DLD1 (cell line): Measurements from ENCODE around the gene MRPL22.
"Not testable (repeated sequence)": the region's sequence is repeated elsewhere in the genome, so short reads cannot be mapped to it uniquely, and the experiment has no call there.

ENCODE experiments used
- in situ Hi-C: cut with HindIII; loops from 2 replicates; pipeline ENCODE4 v1.10.0; 2017; ENCODE audit warnings: low sequenced_read_pairs

Gene MRPL22

DNA sequence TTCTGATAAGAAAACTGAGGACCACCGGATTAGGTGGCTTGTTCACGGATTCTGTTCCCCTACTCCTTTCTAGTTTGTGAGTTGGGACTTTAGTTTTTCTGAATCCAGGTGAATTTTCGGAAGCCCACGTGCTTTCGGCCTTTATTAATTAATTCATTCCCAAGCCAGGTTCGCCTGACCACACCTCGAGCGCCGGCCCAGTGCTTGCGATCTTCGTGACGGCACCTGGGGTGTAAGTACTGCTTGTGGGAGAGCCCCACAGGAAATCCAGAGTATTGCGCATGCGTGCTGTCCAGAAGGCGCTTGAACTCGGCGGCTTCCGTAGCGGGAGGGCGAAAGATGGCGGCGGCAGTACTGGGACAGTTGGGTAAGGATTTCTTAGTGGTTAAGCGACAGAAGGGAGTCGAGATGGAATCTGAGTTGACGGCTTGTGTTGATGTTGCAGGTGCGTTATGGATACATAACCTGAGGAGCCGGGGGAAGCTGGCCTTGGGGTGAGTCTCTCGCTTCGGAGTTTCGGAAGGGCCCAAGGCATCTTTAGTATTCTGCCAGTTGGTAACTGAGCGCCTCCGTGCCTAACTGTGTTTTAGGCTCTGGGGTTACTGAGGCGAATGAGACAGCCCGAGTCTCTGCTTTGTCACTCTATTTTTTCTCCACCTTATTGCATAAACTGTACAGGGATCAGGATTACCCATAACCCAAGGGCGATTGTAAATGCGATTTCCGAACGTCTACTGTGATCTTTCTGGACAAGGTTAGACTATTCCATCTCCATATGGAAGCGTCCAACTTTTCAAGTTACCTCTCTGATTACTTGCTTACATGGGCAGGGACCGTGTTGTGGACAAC, at the start of gene MRPL22:
TSS of gene MRPL22 (plus strand) at position 302 of the 849 bp plus-strand sequence. CDS start at position 340, 38 bp downstream.
- in situ Hi-C loops, result no loop called here

DNA sequence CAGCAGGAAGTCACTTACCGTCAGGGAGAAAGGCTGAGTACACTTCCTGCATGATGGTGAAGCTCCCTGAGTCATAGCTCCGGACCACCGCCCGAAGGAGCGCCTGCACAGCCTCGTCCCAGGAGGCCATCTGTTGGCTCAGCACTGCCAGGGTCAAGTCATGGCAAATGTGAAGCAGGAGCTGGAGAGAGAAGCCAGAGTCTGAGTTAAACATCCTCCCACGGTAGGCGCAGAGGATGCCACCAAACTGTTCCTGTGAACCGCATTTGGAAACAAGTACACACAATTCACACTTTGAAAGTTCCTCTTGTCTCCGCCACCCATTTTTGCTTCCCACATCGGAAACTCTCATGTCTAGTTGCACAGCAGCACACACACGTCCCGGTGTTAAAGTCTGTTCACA, 48.5 kb upstream of the MRPL22 start:
- in situ Hi-C loops, result loop anchor here (25.0 kb wide), 1 partner anchor 105 kb away; no protein-coding TSS in a partner anchor

DNA sequence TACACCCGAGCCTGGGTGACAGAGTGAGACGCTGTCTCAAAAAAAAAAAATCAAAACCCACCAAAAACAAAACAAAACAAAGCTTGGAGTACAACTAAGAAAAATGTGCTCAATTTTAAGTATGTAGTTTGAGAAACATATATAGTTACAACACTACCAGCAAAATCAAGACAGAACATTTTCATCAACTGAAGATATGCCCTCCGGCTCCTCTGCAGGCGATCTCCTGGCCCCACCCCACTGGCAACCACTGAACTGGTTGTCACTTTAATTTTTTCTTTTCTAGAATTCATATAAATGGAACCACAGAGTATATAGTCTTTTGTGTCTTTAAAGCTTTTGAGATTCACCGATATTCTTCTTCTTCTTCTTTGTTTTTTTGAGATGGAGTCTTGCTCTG, 47.5 kb upstream of the MRPL22 start:
- in situ Hi-C loops, result loop anchor here (25.0 kb wide), 1 partner anchor 106 kb away; no protein-coding TSS in a partner anchor

DNA sequence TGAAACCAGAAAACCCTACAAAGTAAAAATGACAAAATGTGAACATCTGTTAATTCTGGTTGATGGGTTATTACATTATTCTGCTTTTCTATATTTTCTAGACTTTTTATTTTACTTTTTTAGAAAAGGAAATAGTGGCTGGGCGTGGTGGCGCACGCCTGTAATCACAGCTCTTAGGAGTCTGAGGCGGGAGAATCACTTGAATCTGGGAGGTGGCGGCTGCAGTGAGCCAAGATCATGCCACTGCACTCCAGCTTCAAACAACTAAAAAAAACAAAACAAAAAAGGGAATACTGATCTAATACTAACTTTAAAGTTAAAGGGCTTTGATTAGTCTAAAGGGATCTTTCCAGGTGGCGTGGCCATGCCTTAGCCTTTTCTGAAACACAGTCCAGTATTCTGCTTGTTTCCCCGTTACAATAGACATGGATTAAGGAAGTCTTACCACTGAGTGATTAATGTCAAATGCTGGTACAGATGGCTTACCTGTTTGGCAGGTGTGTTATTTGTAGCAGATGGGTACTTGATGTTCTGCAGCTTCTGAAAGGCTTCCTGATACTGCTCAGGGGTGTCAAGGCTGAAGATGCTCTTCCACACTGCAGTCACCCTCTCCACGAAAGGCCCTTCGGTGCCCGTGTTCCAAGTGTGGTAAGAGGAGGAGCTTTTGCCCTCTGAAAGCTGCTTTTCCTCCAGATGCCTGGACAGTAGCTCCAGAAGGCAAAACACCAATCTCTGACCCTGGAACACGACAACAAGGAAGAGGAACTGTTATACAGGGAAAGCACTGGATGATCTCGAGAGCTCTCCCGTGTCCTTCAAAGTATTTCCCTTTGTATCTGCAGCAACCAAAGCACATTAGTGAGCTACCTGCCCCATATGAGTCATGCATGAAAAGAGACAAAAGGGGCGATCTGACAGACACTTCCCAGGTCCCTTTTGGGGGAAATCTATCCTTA, 45.0 kb upstream of the MRPL22 start:
- in situ Hi-C loops, result loop anchor here (25.0 kb wide), 1 partner anchor 109 kb away; no protein-coding TSS in a partner anchor

DNA sequence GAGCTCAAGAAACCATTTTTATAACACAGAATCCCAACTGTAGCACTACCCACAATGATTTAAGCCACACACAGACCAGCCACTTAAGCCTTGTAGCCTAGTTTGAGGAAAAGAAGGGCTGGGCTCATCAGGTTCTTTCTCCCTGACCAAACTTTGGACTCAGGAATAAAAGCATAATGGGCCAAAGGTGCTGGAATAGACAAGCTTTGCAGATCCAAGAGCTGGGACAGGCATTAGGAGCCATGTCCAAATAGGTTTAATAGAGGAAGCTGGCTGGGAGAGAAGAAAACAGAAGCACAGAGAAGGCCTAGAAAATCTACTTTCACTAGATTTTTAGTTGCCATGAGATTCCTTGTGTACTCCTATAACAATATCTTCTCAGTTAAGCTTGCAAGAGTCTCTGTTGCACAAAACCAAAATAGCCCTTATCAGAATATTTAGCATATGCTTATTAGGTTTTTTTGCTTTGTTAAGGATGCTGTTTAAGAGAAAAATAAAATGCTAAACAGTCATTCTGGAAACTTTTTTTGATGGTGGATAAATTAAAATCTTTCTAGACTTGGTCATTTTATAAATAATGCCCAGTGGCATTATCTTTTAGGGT, 44.2 kb upstream of the MRPL22 start:
- in situ Hi-C loops, result loop anchor here (25.0 kb wide), 1 partner anchor 109 kb away; no protein-coding TSS in a partner anchor

DNA sequence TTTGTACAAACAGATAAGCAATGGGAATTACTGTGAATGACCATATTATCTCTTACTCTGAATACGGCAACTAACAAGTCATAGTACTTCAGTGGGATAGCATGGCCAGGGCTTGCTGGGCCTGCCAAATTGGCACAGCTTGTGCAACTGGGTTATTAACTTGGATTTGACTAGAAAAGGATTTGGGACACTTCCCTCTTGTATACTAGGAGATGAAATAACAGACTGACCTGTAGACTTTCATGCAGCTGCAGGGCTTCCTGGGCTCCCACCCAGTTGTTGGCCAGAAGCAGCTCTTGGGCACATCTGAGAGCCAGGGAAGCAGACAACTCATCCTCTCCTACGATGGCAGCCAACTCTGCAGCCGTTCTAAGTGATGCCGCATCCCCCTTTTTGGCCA, 42.7 kb upstream of the MRPL22 start:
- in situ Hi-C loops, result loop anchor here (25.0 kb wide), 1 partner anchor 111 kb away; no protein-coding TSS in a partner anchor

DNA sequence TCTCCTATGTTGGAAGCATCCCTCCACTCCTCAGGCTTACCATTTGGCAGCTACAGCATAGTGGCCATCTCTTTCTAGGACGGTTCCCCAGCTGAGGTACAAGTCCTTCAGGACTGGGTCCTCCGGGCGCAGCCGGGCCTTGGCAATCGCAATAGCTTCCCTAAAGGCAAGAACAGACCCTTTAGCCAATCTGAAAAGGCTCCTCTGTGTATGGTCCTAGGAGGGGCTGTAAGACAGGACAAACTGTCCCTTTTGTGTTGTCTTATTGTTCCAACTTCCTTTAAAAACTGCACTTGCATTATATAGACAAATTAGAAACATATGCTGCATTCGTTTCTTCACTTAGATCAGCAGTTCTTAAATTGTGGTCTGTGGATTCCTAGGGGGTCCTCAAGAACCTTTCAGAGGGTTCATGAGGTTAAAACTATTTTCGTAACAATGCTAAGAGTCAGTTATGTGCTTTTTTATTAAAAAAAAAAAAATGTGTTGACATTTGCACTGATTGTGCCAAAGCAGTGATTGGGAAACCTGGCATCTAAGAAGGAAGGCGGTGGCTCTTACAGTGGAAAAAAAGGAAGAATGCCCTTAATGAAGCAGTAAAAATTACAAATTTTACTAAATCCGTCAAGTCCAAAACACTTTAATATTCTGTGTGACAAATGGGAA, 41.6 kb upstream of the MRPL22 start:
- in situ Hi-C loops, result loop anchor here (25.0 kb wide), 1 partner anchor 112 kb away; no protein-coding TSS in a partner anchor

DNA sequence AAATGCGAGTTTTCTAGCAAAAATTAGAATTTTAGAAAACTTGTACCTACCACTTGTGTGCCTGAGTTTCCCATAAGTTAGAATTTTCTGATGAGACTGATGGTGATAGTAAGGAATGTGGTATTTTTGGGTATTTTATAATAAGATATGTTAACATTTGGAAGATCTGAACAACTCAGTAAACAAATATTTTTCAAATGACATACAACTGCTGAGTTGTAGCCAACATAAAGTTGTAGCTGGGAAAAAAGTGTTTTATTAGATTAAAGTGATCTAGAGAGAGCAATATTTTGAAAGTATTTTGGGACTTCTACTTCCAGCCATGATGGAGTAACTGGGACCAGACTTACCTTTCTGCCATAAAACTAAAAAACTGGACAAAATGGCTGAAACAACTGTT, 40.8 kb upstream of the MRPL22 start:
- in situ Hi-C loops, result no loop called here

DNA sequence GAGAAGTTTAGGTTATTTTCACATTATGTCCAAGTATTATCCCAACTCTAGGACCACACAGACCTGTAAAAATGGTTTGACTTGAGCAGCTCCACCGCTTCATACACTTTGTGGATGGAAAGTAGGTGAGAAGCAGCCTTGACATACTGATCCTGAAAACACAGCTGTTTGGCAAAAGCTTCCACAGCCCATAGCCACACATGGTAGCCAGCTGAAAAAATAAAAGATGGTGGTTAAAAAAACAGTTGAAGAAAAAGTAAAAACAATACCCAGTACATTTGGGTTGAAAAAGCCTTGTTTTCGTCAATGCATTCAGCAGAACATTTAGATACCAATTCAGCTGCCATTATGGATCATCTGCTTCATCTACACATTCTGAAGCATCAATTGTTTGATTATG, 39.6 kb upstream of the MRPL22 start:
- in situ Hi-C loops, result no loop called here

DNA sequence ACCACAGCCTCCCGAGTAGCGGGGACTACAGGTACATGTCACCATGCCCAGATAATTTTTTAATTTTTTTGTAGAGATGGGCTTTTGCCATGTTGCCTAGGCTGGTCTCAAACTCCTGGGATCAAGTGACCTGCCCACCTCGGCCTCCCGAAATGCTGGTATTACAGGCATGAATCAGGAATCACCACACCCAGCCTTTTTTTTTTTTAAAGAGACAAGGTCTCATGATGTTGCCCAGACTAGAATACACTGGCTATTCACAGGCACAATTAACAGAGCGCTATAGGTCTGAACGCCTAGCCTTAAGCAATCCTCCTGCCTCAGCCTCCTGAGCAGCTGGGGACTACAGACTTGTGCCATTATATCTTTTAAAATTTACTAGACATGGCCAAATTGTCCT, 39.0 kb upstream of the MRPL22 start:
- in situ Hi-C loops, result no loop called here

DNA sequence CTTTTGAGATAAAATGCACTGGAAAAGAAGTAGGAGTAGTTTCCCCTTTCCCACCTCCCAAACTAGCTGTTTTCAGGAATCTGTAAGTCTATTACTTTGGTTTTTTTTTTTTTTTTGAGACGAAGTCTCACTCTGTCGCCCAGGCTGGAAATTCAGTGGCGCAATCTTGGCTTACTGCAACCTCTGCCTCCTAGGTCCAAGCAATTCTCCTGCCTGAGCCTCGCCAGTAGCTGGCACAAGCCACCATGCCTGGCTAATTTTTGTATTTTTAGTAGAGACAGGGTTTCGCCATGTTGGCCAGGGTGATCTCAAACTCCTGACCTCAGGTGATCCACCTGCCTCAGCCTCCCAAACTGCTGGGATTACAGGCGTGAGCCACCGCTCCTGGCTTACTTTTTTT, 35.3 kb upstream of the MRPL22 start:
- in situ Hi-C loops, result not testable (repeated sequence)

DNA sequence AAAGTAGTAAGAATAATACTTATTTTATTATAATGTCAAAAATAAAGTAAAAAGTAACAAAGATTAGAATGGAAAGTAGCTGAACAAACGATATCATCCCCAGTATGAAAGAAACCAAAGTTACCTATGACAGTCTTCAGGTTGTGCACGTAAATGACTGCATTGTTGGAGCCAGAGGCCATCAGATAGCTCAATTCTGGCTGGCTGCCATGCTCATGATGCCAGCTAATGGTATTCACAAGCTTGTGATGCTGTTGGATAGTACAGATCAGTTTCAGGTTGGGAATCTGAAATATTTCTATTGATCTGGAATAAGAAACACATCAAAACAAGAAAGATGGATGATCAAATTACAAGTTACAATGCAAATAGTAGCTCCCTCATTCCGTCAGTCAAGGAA, 24.0 kb upstream of the MRPL22 start:
- in situ Hi-C loops, result no loop called here

DNA sequence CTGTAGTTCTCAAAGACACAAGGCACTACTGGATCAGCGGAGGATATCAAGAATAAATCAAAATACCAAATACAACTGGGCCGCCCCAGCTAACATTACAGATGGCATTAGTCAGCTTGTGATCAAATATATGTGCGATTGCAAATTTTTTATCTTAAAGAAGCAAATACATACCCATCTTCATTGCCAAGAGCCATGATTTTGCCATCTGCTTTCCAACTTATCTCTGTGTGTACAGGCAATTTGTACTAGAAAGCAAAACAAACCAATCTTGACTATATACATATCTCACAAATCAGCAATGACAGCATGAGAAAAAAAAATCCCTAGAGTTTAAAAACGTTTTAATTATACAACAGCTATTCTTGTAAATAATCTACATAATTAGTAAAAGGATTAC, 23.1 kb upstream of the MRPL22 start:
- in situ Hi-C loops, result no loop called here

DNA sequence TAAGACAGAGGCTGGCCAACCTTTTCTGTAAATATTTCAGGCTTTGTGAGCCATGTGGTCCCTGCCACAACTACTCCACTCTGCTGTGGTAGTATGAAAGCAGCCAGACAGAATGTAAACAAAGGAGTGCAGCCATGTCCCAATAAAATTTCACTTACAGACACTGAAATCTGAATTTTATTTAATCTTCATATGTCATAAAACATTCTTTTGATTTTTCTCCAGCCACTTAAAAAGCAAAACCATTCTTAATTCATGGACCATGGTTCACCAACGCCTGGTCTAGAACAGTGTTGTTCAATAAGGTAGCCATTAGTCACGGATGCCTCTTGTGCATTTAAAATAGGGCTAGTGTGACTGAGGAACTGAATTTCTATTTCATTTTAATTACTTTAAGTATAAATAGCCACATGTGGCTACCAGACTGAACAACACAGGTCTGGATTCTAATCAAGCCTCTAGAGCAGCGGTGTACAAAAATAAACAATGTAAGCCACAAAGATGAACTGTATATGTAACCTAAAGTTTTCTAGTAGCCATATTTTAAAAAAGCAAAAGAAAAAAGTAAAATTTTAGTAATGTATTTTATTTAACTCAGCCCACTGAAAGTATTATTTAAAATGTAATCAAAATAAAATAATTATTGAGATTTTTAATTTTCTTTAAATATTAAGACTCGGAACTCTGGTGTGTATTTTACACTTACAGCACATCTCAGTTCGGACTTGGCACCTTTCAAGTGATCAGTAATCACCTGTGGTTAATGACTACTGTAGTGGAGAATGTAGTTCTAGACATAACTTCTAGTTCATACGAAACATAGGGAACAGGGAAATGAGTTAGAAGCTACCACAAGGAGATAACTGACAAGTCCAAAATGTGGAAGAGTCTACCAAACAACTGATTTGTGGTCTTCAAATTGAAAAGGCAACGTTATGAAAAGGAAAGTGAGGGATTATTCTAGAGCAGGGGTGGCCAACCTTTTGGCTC, 17.1 kb upstream of the MRPL22 start:
- in situ Hi-C loops, result no loop called here

DNA sequence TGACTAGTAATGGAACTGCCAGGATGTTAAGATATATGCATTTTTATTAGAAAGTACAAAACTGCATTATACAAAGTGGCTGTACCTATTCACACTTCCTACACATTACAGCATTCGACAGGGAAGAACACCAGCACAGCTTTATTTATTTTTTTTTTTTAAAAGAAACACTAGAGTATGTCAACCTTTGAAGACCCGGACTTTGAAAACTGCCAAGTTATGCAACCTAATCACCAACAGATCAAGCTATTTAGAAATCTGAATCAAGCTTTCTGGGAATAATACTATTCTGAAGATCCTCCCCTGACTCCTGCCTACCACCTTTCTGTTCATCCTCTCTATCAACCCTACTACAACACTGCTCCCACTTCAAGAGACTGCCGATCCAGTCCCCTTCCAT, 7.3 kb upstream of the MRPL22 start:
- in situ Hi-C loops, result no loop called here

DNA sequence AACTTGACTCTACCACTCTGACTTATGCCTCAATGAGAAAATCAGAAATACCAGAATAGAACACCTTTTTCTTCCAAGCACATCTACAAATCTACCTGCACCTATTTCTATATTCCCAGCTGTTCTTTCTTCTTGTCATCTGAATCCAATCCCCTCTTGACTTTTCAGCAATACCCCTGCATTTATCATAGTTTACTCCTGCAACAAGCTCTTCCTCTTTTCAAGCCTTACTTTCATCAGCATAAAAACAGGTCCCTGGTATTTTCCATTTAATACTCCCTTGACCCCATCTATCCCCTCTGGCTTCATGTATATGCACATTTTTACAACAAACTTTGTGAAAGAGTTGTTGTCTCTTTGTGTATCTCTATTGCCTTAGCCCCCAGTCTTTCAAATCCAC, 6.0 kb upstream of the MRPL22 start:
- in situ Hi-C loops, result no loop called here

DNA sequence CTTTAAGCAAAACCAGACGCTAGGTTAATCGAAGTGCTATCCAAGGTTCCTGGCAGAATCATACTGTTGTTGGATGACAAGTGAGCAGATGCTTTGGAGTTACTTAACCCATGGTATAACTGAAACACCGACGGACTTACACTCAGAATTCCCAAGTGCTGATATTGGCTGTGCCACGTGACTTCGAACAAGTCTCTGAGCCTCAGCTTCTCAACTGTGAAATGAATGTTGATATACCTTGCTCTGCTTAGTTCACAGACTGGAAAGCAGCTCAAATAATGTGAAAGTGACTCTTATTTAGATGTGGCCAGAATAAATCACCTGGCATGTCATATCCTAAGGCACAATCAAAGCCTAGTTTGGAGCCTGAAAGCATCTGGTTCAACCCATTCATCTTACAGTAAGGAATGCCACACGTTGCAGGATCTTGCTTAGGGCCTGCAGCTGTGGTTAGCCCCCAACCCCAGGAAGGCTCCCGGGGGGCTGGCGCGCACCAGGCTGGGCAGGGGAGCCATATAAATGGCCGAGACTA, 3.6 kb upstream of the MRPL22 start:
- in situ Hi-C loops, result no loop called here

DNA sequence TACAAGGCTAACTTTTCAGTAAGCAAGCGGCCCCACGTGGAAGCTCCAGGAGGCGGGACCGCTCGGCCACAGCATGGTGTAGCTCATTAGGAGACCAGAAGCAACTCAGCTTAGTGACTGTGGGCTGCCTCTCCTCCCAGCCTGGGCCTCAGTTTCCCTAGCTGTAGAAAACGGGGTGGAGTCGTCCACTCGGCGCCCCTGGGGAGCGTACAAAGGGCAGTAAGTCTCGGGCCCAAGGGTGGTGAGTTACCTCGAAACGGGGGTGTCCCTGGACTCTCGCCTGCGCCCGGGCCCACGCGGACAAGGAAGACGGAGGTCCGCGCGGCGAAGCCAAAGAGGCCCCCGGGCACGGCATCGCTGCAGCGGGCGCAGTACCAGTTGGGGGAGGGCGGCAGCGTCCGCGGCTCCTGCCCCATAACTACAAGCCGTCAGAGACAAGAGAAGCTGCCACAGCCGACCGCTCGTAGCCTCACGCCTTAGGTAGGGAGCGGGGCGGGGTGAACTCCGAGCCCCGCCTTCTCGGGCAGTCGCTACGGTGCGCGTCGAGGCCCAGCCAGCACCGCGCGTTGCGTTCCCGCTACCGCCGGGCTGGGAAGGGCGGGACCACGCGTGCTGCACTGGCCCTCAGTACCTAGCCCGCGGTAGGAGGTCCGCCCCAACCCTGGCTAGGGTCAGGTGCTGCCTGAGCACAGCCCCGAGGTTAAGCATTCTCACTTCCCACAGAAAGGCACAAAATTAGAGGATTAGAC, 3.0 kb upstream of the MRPL22 start, which contains the start of gene GEMIN5:
TSS of gene GEMIN5 (minus strand) at position 494 of the 749 bp plus-strand sequence. CDS start at position 416, 78 bp downstream.
- in situ Hi-C loops, result no loop called here
